ENCODE results near the gene PIP4P1.

- TF ChIP-seq HCFC1 (IDR thresholded peaks at IDR 0.05; ENCODE audit: low read depth, low read length) = no peak
- no peak for TF ChIP-seq CREB1 (IDR thresholded peaks at IDR 0.05)
- TF ChIP-seq CREB1 (CRISPR knock-in tag; IDR thresholded peaks at IDR 0.05) = no peak
- no peak for TF ChIP-seq CTCF (IDR thresholded peaks at IDR 0.05 in 2 of 3, conservative IDR thresholded peaks at IDR 0.05 in 1 of 3; ENCODE audit: insufficient read depth in 2 of 3, low read depth in 1 of 3, low read length in 3 of 3)
- TF ChIP-seq ZFP91 (CRISPR knock-in tag; IDR thresholded peaks at IDR 0.05) = no peak
- TF ChIP-seq GABPB2 (CRISPR knock-in tag; conservative IDR thresholded peaks at IDR 0.05) = no peak
- no peak for TF ChIP-seq ELK1 (CRISPR knock-in tag; IDR thresholded peaks at IDR 0.05)
- no peak for TF ChIP-seq GTF2A2 (tag; IDR thresholded peaks at IDR 0.05)
- TF ChIP-seq TCF7 (IDR thresholded peaks at IDR 0.05; ENCODE audit: borderline replicate concordance) = no peak
These were observed 37.4 kb upstream of the PIP4P1 start for GRCh38 chr14:20498622-20499021.
